Common myeloid progenitor, CD34-positive (primary cell): ENCODE measurements around the gene PSKH1.

ENCODE experiments used
- CTCF ChIA-PET: fragments of 350-600 bp; sonication (Branson Sonifier 250); formaldehyde crosslinking; loops from one replicate; lab custom pipeline; 2021; ENCODE audit warnings: antibody characterized with exemption; lab: Charles Lee
- POLR2A ChIA-PET: fragments of 350-600 bp; sonication (Branson Sonifier 250); formaldehyde crosslinking; loops from one replicate; lab custom pipeline; 2021; ENCODE audit warnings: antibody characterized with exemption; lab: Charles Lee
- DNase-seq, 3 donors: peaks; one replicate each; pipeline versions ENCODE4 v3.0.0 to v3.0.0-alpha.2; 2013
- H3K27ac ChIP-seq, 2 experiments: 1 replicate in 1 of 2; 2 replicates in 1 of 2; pipeline ENCODE4 v1.7.0; 2013; ENCODE audit warnings: inconsistent platforms in 2 of 2, low read length in 2 of 2, mild to moderate bottlenecking in 2 of 2, low read depth in 1 of 2, moderate library complexity in 1 of 2; ENCODE audit not compliant: severe bottlenecking in 2 of 2, insufficient read depth in 1 of 2, poor library complexity in 1 of 2
- H3K27me3 ChIP-seq, 5 experiments: replicated peaks in 2 of 5; 1 replicate in 3 of 5; 2 replicates in 2 of 5; pipeline versions ENCODE4 v1.6.1 to v1.7.0; 2013; ENCODE audit warnings: low read length in 4 of 5, mild to moderate bottlenecking in 2 of 5, moderate library complexity in 2 of 5, inconsistent platforms in 1 of 5; ENCODE audit not compliant: insufficient read depth in 5 of 5, control insufficient read depth in 4 of 5
- H3K36me3 ChIP-seq, 4 experiments: 1 replicate in 2 of 4; 2 replicates in 2 of 4; pipeline versions ENCODE4 v1.6.1 to v1.7.0; 2013; ENCODE audit warnings: low read length in 3 of 4, control low read depth in 1 of 4, mild to moderate bottlenecking in 1 of 4; ENCODE audit not compliant: control insufficient read depth in 4 of 4, insufficient read depth in 4 of 4
- H3K4me1 ChIP-seq, 4 experiments: 1 replicate in 3 of 4; 2 replicates in 1 of 4; pipeline versions ENCODE4 v1.6.1 to v1.7.1; 2013; ENCODE audit warnings: low read length in 3 of 4, mild to moderate bottlenecking in 3 of 4, control low read depth in 1 of 4, inconsistent platforms in 1 of 4, moderate library complexity in 1 of 4; ENCODE audit not compliant: control insufficient read depth in 4 of 4, insufficient read depth in 4 of 4; ENCODE audit errors: control extremely low read depth in 1 of 4
- H3K4me3 ChIP-seq, 7 experiments: 1 replicate in 4 of 7; 2 replicates in 3 of 7; pipeline versions ENCODE4 v1.5.1 to v1.7.0; 2013; ENCODE audit warnings: mild to moderate bottlenecking in 7 of 7, low read length in 6 of 7, moderate library complexity in 6 of 7, inconsistent platforms in 2 of 7, low read depth in 2 of 7, control low read depth in 1 of 7; ENCODE audit not compliant: insufficient read depth in 4 of 7, control insufficient read depth in 1 of 7; ENCODE audit errors: extremely low read depth in 1 of 7
- H3K9me3 ChIP-seq, 5 experiments: 1 replicate in 4 of 5; 2 replicates in 1 of 5; pipeline versions ENCODE4 v1.6.1 to v1.7.1; 2013; ENCODE audit warnings: low read length in 4 of 5, mild to moderate bottlenecking in 2 of 5, inconsistent platforms in 1 of 5, low read depth in 1 of 5, moderate library complexity in 1 of 5; ENCODE audit not compliant: control insufficient read depth in 4 of 5, insufficient read depth in 2 of 5; ENCODE audit errors: control extremely low read depth in 1 of 5
- WGBS: methylation state at CpG from one replicate; pipeline ENCODE4 v1.1.5; 2013; ENCODE audit not compliant: insufficient coverage; 5-methylcytosine and 5-hydroxymethylcytosine counted together

The PSKH1 gene

DNA sequence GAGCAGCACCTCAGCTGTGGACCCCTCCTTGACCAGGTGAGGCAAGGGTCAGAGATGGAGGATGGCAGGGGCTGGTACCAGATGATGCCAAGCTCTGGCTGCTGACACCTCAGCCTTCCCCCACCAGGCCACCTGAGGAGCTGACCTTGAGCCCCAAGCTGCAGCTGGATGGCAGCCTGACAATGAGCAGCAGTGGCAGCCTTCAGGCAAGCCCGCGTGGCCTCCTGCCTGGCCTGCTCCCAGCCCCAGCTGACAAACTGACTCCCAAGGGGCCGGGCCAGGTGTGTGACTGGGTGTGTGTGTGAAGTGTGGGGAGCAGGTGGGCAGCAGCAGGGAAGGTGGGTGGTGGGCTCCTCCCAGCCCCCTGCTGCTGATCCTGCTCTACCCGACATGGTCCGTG, 13.1 kb upstream of the PSKH1 start:
- ChIA-PET POLR2A (no interaction called here), CTCF (interaction anchor here (0.7 to 20.3 kb wide), 5 partner anchors 8 to 212 kb away, joined by 3 to 359 read pairs (median 3); partner anchors contain the start of genes CTRL and PSMB10)
- 96% methylated on average over 3 of the region's 5 CpGs for WGBS
- Histone ChIP-seq H3K36me3 (peaks cover 19 to 97% (median 84%) of the 10 kb centered on the region in 4 experiments), H3K4me3 (no peak overlapping the region), H3K27me3 (no peaks in the 10 kb centered on the region), H3K9me3 (no peaks in the 10 kb centered on the region), H3K27ac (no peak overlapping the region), H3K4me1 (peaks cover 0 to 5% (median 0%) of the 10 kb centered on the region in 4 experiments)
- no peak for DNase-seq

DNA sequence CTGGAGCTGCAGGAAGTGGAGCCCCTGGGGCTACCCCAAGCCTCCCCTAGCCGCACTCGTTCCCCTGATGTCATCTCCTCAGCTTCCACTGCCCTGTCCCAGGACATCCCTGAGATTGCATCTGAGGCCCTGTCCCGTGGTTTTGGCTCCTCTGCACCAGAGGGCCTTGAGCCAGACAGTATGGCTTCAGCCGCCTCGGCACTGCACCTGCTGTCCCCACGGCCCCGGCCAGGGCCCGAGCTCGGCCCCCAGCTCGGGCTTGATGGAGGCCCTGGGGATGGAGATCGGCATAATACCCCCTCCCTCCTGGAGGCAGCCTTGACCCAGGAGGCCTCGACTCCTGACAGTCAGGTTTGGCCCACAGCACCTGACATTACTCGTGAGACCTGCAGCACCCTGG, 12.5 kb upstream of the PSKH1 start:
- ChIA-PET CTCF (interaction anchor here (0.8 to 20.3 kb wide), 5 partner anchors 9 to 160 kb away, joined by 3 to 359 read pairs (median 5); partner anchors contain the start of genes CTRL and PSMB10), POLR2A (no interaction called here)
- WGBS, result 95% methylated on average over 13 of the region's 13 CpGs
- Histone ChIP-seq H3K27me3 (no peaks in the 10 kb centered on the region), H3K27ac (no peak overlapping the region), H3K4me1 (peaks cover 0 to 3% (median 0%) of the 10 kb centered on the region in 4 experiments), H3K9me3 (no peaks in the 10 kb centered on the region), H3K4me3 (no peak overlapping the region), H3K36me3 (peaks cover 19 to 99% (median 86%) of the 10 kb centered on the region in 4 experiments)
- no peak for DNase-seq

DNA sequence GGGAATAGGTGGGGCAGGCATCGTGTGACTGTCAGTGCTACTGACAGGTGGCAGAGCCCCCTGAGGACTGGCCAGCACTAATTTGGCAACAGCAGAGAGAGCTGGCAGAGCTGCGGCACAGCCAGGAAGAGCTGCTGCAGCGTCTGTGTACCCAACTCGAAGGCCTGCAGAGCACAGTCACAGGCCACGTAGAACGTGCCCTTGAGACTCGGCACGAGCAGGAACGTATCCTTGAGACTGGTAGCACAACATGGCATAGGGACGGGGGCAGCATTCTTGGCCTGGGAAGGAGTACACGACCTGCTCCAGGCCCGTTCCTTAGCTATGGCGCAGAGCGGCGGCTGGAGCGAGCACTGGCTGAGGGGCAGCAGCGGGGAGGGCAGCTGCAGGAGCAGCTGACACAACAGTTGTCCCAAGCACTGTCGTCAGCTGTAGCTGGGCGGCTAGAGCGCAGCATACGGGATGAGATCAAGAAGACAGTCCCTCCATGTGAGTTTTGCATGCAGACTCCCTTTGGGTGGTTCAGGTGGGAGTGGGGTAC, 11.4 kb upstream of the PSKH1 start:
- H3K27me3 ChIP-seq, result no peaks in the 10 kb centered on the region
- 98% methylated on average over 18 of the region's 21 CpGs for WGBS
- no peak overlapping the region for H3K4me3 ChIP-seq
- H3K4me1 ChIP-seq, result no peaks in the 10 kb centered on the region
- no peak overlapping the region for H3K27ac ChIP-seq
- ChIA-PET POLR2A (no interaction called here), CTCF (interaction anchor here (0.7 to 20.3 kb wide), 14 partner anchors 9 to 347 kb away, joined by 3 to 359 read pairs (median 4); partner anchors contain the start of genes CTRL, EDC4 and PSMB10)
- H3K9me3 ChIP-seq, result no peaks in the 10 kb centered on the region
- peaks cover 17 to 94% (median 82%) of the 10 kb centered on the region in 4 experiments for H3K36me3 ChIP-seq
- DNase-seq, result no peak

DNA sequence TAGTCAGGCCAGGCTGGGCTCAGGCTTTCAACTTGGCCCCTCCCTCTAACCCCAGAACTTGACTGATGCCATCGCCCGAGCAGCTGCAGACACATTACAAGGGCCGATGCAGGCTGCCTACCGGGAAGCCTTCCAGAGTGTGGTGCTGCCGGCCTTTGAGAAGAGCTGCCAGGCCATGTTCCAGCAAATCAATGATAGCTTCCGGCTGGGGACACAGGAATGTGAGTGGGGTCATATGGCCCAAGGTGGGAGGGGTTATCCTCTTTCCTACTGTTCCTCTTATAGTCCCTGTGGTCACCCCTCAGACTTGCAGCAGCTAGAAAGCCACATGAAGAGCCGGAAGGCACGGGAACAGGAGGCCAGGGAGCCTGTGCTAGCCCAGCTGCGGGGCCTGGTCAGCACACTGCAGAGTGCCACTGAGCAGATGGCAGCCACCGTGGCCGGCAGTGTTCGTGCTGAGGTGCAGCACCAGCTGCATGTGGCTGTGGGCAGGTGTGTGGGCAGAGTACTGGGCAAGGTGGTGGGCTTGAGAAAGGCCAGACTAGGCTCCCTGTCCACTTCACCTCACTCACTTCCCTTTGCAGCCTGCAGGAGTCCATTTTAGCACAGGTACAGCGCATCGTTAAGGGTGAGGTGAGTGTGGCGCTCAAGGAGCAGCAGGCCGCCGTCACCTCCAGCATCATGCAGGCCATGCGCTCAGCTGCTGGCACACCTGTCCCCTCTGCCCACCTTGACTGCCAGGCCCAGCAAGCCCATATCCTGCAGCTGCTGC, 10.5 kb upstream of the PSKH1 start:
- CTCF ChIA-PET, result interaction anchor here (0.6 to 20.3 kb wide), 20 partner anchors 8 to 346 kb away, joined by 3 to 359 read pairs (median 4); partner anchors contain the start of genes CTRL, EDC4 and PSMB10
- DNase-seq, result no peak
- H3K36me3 ChIP-seq, result peaks cover 12 to 89% (median 74%) of the 10 kb centered on the region in 4 experiments
- 95% methylated on average over 18 of the region's 18 CpGs for WGBS
- H3K4me3 ChIP-seq, result no peak overlapping the region
- no peaks in the 10 kb centered on the region for H3K9me3 ChIP-seq
- POLR2A ChIA-PET, result interaction anchor here (0.9 kb wide), 1 partner anchor 17 kb away, joined by 4 read pairs; no protein-coding TSS in a partner anchor
- H3K27ac ChIP-seq, result no peak overlapping the region
- H3K4me1 ChIP-seq, result no peaks in the 10 kb centered on the region
- no peaks in the 10 kb centered on the region for H3K27me3 ChIP-seq

DNA sequence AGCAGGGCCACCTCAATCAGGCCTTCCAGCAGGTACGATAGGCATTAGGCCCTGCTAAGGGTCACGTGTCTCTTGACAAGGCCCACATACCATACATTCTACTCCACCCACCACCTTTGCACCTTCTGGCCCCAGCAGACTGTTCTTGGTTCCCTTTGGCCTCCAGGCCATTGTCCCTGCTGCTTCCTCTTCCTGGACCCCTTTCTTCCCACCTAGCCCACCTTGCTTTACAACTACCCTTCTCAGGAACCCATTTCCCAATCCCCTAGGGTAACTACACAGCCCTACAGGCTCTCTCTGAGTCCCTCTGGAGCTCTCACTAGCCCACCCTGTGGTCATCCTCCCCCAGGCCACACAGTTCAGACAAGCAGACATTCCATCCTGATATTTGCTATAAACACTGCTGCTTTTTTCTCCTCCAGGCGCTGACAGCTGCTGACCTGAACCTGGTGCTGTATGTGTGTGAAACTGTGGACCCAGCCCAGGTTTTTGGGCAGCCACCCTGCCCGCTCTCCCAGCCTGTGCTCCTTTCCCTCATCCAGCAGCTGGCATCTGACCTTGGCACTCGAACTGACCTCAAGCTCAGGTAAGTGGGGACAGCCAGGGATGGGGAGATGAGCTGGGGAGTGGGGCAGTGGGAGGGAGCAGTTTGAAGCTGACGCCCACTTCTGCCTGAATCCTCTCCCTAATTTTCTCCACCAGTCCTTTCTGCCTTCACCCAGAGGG, 9.7 kb upstream of the PSKH1 start:
- CTCF ChIA-PET, result interaction anchor here (0.7 to 20.3 kb wide), 28 partner anchors 7 to 347 kb away, joined by 3 to 359 read pairs (median 6); partner anchors contain the start of genes CTRL, PSMB10 and RANBP10
- Histone ChIP-seq H3K36me3 (peaks cover 10 to 81% (median 67%) of the 10 kb centered on the region in 4 experiments), H3K27me3 (no peaks in the 10 kb centered on the region), H3K9me3 (no peaks in the 10 kb centered on the region), H3K27ac (no peak overlapping the region), H3K4me3 (no peak overlapping the region), H3K4me1 (no peaks in the 10 kb centered on the region)
- POLR2A ChIA-PET, result interaction anchor here (0.8 to 0.9 kb wide), 2 partner anchors 16 to 52 kb away, joined by 3 to 4 read pairs; no protein-coding TSS in a partner anchor
- WGBS, result 92% methylated on average over 3 of the region's 6 CpGs
- DNase-seq, result no peak

DNA sequence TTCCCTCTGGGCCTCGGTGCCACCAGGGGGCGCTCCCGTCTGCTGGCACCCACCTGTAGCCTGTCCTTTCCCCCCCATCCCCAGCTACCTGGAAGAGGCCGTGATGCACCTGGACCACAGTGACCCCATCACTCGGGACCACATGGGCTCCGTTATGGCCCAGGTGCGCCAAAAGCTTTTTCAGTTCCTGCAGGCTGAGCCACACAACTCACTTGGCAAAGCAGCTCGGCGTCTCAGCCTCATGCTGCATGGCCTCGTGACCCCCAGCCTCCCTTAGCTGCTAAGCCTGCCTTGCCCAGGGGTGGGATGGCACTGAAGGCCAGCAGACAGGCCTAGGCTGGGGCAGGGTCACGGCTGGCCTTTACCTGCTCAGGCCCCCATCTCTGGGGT, 9.2 kb upstream of the PSKH1 start:
- no peaks in the 10 kb centered on the region for H3K27me3 ChIP-seq
- ChIA-PET POLR2A (interaction anchor here (0.8 kb wide), 1 partner anchor 52 kb away, joined by 3 read pairs; no protein-coding TSS in a partner anchor), CTCF (interaction anchor here (0.7 to 20.3 kb wide), 27 partner anchors 8 to 346 kb away, joined by 3 to 359 read pairs (median 7); partner anchors contain the start of genes CTRL, PSMB10 and RANBP10)
- H3K4me3 ChIP-seq, result no peak overlapping the region
- no peaks in the 10 kb centered on the region for H3K4me1 ChIP-seq
- no peak overlapping the region for H3K27ac ChIP-seq
- no peaks in the 10 kb centered on the region for H3K9me3 ChIP-seq
- DNase-seq, result peak; percentile 50 to 70 (median 66)
- peaks cover 10 to 76% (median 62%) of the 10 kb centered on the region in 4 experiments for H3K36me3 ChIP-seq
- WGBS, result 65% methylated on average over 11 of the region's 11 CpGs
